Omental fat pad (tissue), 4 donors: Measurements from ENCODE around the gene SCLT1. TPM values are rescaled to one million over a fixed set of nuclear protein-coding genes. Genes with fewer than 3 reads are reported as not detected.

ENCODE experiments used
- ATAC-seq: fragments of 150-250 bp; one replicate; pipeline ENCODE4 v1.9.1; 2016; ENCODE audit warnings: mild to moderate bottlenecking, moderate library complexity; ENCODE audit not compliant: low FRiP score
- DNase-seq: peaks from one replicate; pipeline ENCODE4 v3.0.0-alpha.2; 2019; ENCODE audit warnings: low spot score
- CTCF ChIP-seq, 3 donors: fragments of 450-650 bp; IDR thresholded peaks; one replicate each; pipeline ENCODE4 v1.5.1; 2016 to 2017; ENCODE audit warnings: antibody characterized with exemption in 3 of 3, mild to moderate bottlenecking in 3 of 3, moderate library complexity in 2 of 3
- total RNA-seq, 4 donors: library from RNA; depleted of rRNA; stranded (reverse); fragments of >200 nt; gene quantifications; one replicate each; pipeline ENCODE4 v1.1.0, GENCODE V29; 2016

The SCLT1 gene
- total RNA-seq, 4 donors from 2014 or later: 7.9 to 27.5 (median 16.8) TPM

- no peak for ATAC-seq
- no peak for DNase-seq
- no peak for TF ChIP-seq CTCF (IDR thresholded peaks at IDR 0.05)
Measured at GRCh38 chr4:129043523-129043922, 49.8 kb downstream of the SCLT1 start.

- ATAC-seq (no peak), DNase-seq (no peak)
- TF ChIP-seq CTCF (IDR thresholded peaks at IDR 0.05): no peak
Measured at GRCh38 chr4:129040471-129040870, 52.9 kb downstream of the SCLT1 start.

GRCh38 chr4:129037093-129037492 lies 56.2 kb downstream of the SCLT1 start:
- DNase-seq (no peak), ATAC-seq (no peak)
- TF ChIP-seq CTCF (IDR thresholded peaks at IDR 0.05): no peak

GRCh38 chr4:129014566-129015509 lies 78.5 kb downstream of the SCLT1 start:
- no peak for TF ChIP-seq CTCF (IDR thresholded peaks at IDR 0.05)
- ATAC-seq: no peak
- no peak for DNase-seq

- no peak for TF ChIP-seq CTCF (IDR thresholded peaks at IDR 0.05)
- DNase-seq (no peak), ATAC-seq (no peak)
Measured at GRCh38 chr4:129008096-129008495, 85.2 kb downstream of the SCLT1 start.

- DNase-seq: no peak
- no peak for TF ChIP-seq CTCF (IDR thresholded peaks at IDR 0.05)
- no peak for ATAC-seq
Measured at GRCh38 chr4:128986908-128987307, 106.4 kb downstream of the SCLT1 start.

GRCh38 chr4:128986019-128986418 lies 107.3 kb downstream of the SCLT1 start:
- ATAC-seq: no peak
- no peak for DNase-seq
- TF ChIP-seq CTCF (IDR thresholded peaks at IDR 0.05): no peak
